Liver (tissue), 9 donors: Measurements from ENCODE around the gene CORO1A. TPM values are rescaled to one million over a fixed set of nuclear protein-coding genes. Genes with fewer than 3 reads are reported as not detected.

Source experiments
- DNase-seq: peaks from one replicate; pipeline ENCODE4 v3.0.0-alpha.2; 2017; ENCODE audit warnings: low spot score
- H3K27ac ChIP-seq, 2 donors: one replicate each; pipeline ENCODE4 v1.7.0; 2013; ENCODE audit warnings: inconsistent platforms in 2 of 2, low read length in 2 of 2, control low read depth in 1 of 2, low read depth in 1 of 2, mild to moderate bottlenecking in 1 of 2
- H3K27me3 ChIP-seq, 4 donors: one replicate each; pipeline versions ENCODE4 v1.6.1 to v1.7.0; 2013; ENCODE audit warnings: low read length in 3 of 4, inconsistent platforms in 1 of 4, mild to moderate bottlenecking in 1 of 4, moderate library complexity in 1 of 4; ENCODE audit not compliant: control insufficient read depth in 4 of 4, insufficient read depth in 4 of 4
- H3K36me3 ChIP-seq, 4 donors: one replicate each; pipeline versions ENCODE4 v1.6.1 to v1.7.0; 2013; ENCODE audit warnings: low read length in 3 of 4, mild to moderate bottlenecking in 3 of 4, low read depth in 1 of 4, moderate library complexity in 1 of 4; ENCODE audit not compliant: control insufficient read depth in 4 of 4, insufficient read depth in 3 of 4
- H3K4me1 ChIP-seq, 4 donors: one replicate each; pipeline versions ENCODE4 v1.6.1 to v1.7.0; 2013; ENCODE audit warnings: low read length in 3 of 4, mild to moderate bottlenecking in 3 of 4, moderate library complexity in 1 of 4; ENCODE audit not compliant: control insufficient read depth in 4 of 4, insufficient read depth in 4 of 4
- H3K4me3 ChIP-seq, 3 donors: one replicate each; pipeline versions ENCODE4 v1.6.1 to v1.7.0; 2013; ENCODE audit warnings: low read length in 3 of 3, control low read depth in 1 of 3, low read depth in 1 of 3, mild to moderate bottlenecking in 1 of 3
- H3K9ac ChIP-seq, 2 donors: one replicate each; pipeline ENCODE4 v1.7.0; 2013; ENCODE audit warnings: low read length in 2 of 2, mild to moderate bottlenecking in 2 of 2, moderate library complexity in 2 of 2, control low read depth in 1 of 2, low read depth in 1 of 2
- H3K9me3 ChIP-seq, 4 donors: one replicate each; pipeline versions ENCODE4 v1.6.1 to v1.7.0; 2013; ENCODE audit warnings: low read length in 3 of 4; ENCODE audit not compliant: control insufficient read depth in 4 of 4
- EGR1 ChIP-seq, 2 donors: IDR thresholded peaks; 2 replicates each; pipeline ENCODE4 v1.6.1; 2016 to 2018; ENCODE audit warnings: antibody characterized with exemption in 2 of 2, low read depth in 2 of 2
- FOXA1 ChIP-seq: IDR thresholded peaks from 2 replicates; pipeline ENCODE4 v1.6.1; 2016; ENCODE audit warnings: antibody characterized with exemption
- FOXA2 ChIP-seq: IDR thresholded peaks from 2 replicates; pipeline ENCODE4 v1.6.1; 2016; ENCODE audit warnings: antibody characterized with exemption
- GABPA ChIP-seq, 2 donors: IDR thresholded peaks in 1 of 2; conservative IDR thresholded peaks in 1 of 2; 2 replicates each; pipeline ENCODE4 v1.6.1; 2016; ENCODE audit warnings: antibody characterized with exemption in 2 of 2, mild to moderate bottlenecking in 1 of 2, moderate library complexity in 1 of 2
- HNF4A ChIP-seq, 2 donors: conservative IDR thresholded peaks; 2 replicates each; pipeline ENCODE4 v1.6.1; 2016; ENCODE audit warnings: antibody characterized with exemption in 2 of 2, mild to moderate bottlenecking in 2 of 2
- NR2F2 ChIP-seq: IDR thresholded peaks from 2 replicates; pipeline ENCODE4 v1.6.1; 2016; ENCODE audit warnings: antibody characterized with exemption
- RAD21 ChIP-seq, 2 donors: IDR thresholded peaks; 2 replicates each; pipeline ENCODE4 v1.6.1; 2016; ENCODE audit warnings: antibody characterized with exemption in 2 of 2, mild to moderate bottlenecking in 2 of 2
- RXRA ChIP-seq, 2 donors: IDR thresholded peaks; 2 replicates each; pipeline ENCODE4 v1.6.1; 2017 to 2018; ENCODE audit warnings: antibody characterized with exemption in 2 of 2, mild to moderate bottlenecking in 1 of 2
- SP1 ChIP-seq: IDR thresholded peaks from 2 replicates; pipeline ENCODE4 v1.6.1; 2018; ENCODE audit warnings: antibody characterized with exemption, mild to moderate bottlenecking
- YY1 ChIP-seq: IDR thresholded peaks from 2 replicates; pipeline ENCODE4 v1.6.1; 2016; ENCODE audit warnings: antibody characterized with exemption, mild to moderate bottlenecking
- WGBS: extraction: QIAGEN DNeasy Blood & Tissue Kit; methylation state at CpG from one replicate; pipeline ENCODE4 v1.1.7; 2013; 5-methylcytosine and 5-hydroxymethylcytosine counted together
- polyA plus RNA-seq, 2 donors: library from polyadenylated mRNA; stranded (reverse) in 1 of 2; unstranded in 1 of 2; fragments of 200-250 nt in 1 of 2; fragments of >200 nt in 1 of 2; fragmentation: Nextera tagmentation in 1 of 2; extraction: Ambion mirVana in 1 of 2; gene quantifications; one replicate each; pipeline versions ENCODE4 v1.2.1 to v1.2.3, GENCODE V29; 2013 to 2015
- total RNA-seq, 2 donors: library from RNA; depleted of rRNA; stranded (reverse); fragments of >200 nt; gene quantifications; one replicate each; pipeline ENCODE4 v1.2.3, GENCODE V29; 2014
- TF ChIP-seq, protein P1 (sequence below): IDR thresholded peaks from 2 replicates; pipeline ENCODE4 v1.6.1; 2016; ENCODE audit warnings: antibody characterized with exemption, mild to moderate bottlenecking
- TF ChIP-seq, protein P2 (sequence below): IDR thresholded peaks from 2 replicates; pipeline ENCODE4 v1.6.1; 2016; ENCODE audit warnings: antibody characterized with exemption
- TF ChIP-seq, protein P3 (sequence below): fragments of 150-350 bp; IDR thresholded peaks from 2 replicates; pipeline ENCODE4 v1.5.1; 2017; ENCODE audit warnings: improper control_type of control experiment, low read depth, low read length; ENCODE audit not compliant: missing input control
- TF ChIP-seq, protein P4 (sequence below): IDR thresholded peaks from 2 replicates; pipeline ENCODE4 v1.6.1; 2016; ENCODE audit warnings: antibody characterized with exemption
- donor health status: healthy.
- donor health status: healthy.
- donor health status: healthy.
- donor health status: healthy.
- donor health status: healthy.

Gene CORO1A
- total and polyA plus RNA-seq, 4 donors = 6.0 to 26.7 (median 14.7) TPM

GRCh38 chr16:30157214-30157613, 26.2 kb upstream of the CORO1A start:
- H3K27me3 ChIP-seq = no peaks in the 10 kb centered on the region
- no peaks in the 10 kb centered on the region for H3K9me3 ChIP-seq
- H3K4me3 ChIP-seq = no peak overlapping the region
- WGBS = 82% methylated on average over 1 of the region's 1 CpG
- TF ChIP-seq FOXA2 (no peak), RXRA (IDR thresholded peaks at IDR 0.05) (no peak), FOXA1 (no peak), NR2F2 (no peak)
- TF ChIP-seq, protein P1, sequence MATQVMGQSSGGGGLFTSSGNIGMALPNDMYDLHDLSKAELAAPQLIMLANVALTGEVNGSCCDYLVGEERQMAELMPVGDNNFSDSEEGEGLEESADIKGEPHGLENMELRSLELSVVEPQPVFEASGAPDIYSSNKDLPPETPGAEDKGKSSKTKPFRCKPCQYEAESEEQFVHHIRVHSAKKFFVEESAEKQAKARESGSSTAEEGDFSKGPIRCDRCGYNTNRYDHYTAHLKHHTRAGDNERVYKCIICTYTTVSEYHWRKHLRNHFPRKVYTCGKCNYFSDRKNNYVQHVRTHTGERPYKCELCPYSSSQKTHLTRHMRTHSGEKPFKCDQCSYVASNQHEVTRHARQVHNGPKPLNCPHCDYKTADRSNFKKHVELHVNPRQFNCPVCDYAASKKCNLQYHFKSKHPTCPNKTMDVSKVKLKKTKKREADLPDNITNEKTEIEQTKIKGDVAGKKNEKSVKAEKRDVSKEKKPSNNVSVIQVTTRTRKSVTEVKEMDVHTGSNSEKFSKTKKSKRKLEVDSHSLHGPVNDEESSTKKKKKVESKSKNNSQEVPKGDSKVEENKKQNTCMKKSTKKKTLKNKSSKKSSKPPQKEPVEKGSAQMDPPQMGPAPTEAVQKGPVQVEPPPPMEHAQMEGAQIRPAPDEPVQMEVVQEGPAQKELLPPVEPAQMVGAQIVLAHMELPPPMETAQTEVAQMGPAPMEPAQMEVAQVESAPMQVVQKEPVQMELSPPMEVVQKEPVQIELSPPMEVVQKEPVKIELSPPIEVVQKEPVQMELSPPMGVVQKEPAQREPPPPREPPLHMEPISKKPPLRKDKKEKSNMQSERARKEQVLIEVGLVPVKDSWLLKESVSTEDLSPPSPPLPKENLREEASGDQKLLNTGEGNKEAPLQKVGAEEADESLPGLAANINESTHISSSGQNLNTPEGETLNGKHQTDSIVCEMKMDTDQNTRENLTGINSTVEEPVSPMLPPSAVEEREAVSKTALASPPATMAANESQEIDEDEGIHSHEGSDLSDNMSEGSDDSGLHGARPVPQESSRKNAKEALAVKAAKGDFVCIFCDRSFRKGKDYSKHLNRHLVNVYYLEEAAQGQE = no peak
- TF ChIP-seq, protein P2, sequence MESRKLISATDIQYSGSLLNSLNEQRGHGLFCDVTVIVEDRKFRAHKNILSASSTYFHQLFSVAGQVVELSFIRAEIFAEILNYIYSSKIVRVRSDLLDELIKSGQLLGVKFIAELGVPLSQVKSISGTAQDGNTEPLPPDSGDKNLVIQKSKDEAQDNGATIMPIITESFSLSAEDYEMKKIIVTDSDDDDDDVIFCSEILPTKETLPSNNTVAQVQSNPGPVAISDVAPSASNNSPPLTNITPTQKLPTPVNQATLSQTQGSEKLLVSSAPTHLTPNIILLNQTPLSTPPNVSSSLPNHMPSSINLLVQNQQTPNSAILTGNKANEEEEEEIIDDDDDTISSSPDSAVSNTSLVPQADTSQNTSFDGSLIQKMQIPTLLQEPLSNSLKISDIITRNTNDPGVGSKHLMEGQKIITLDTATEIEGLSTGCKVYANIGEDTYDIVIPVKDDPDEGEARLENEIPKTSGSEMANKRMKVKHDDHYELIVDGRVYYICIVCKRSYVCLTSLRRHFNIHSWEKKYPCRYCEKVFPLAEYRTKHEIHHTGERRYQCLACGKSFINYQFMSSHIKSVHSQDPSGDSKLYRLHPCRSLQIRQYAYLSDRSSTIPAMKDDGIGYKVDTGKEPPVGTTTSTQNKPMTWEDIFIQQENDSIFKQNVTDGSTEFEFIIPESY = no peak
- DNase-seq = no peak
- H3K9ac ChIP-seq = no peak overlapping the region
- no peak overlapping the region for H3K27ac ChIP-seq
- no peaks in the 10 kb centered on the region for H3K36me3 ChIP-seq
- H3K4me1 ChIP-seq = no peaks in the 10 kb centered on the region

DNA sequence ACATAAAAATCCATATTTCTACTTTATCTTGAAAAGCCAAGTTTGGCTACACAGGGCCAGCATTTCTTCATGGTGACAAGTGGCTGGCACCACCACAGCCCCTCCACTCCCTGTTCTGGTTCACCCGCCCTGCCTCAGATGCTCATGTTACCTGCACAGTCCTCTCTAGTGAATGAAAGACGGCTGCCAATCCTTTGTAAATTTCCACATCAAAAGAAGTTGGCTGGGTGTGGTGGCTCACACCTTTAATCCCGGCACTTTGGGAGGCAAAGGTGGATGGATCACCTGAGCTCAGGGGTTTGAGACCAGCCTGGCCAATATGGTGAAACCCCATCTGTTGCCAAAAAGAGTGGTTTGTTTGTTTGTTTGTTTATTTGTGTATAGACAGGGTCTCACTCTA, 19.9 kb upstream of the CORO1A start:
- 90% methylated on average over 3 of the region's 3 CpGs for WGBS
- DNase-seq = no peak
- Histone ChIP-seq H3K36me3 (no peaks in the 10 kb centered on the region), H3K9ac (no peak overlapping the region), H3K4me3 (no peak overlapping the region), H3K9me3 (no peaks in the 10 kb centered on the region), H3K27ac (no peak overlapping the region), H3K4me1 (no peaks in the 10 kb centered on the region), H3K27me3 (no peaks in the 10 kb centered on the region)
- TF ChIP-seq FOXA2 (no peak), GABPA (IDR thresholded peaks at IDR 0.05 in 1 of 2, conservative IDR thresholded peaks at IDR 0.05 in 1 of 2) (no peak), FOXA1 (no peak), HNF4A (conservative IDR thresholded peaks at IDR 0.05) (no peak), SP1 (no peak), EGR1 (IDR thresholded peaks at IDR 0.05; ENCODE audit: low read depth in 2 of 2) (no peak), RAD21 (IDR thresholded peaks at IDR 0.05) (no peak), YY1 (no peak)
- TF ChIP-seq, protein P3, sequence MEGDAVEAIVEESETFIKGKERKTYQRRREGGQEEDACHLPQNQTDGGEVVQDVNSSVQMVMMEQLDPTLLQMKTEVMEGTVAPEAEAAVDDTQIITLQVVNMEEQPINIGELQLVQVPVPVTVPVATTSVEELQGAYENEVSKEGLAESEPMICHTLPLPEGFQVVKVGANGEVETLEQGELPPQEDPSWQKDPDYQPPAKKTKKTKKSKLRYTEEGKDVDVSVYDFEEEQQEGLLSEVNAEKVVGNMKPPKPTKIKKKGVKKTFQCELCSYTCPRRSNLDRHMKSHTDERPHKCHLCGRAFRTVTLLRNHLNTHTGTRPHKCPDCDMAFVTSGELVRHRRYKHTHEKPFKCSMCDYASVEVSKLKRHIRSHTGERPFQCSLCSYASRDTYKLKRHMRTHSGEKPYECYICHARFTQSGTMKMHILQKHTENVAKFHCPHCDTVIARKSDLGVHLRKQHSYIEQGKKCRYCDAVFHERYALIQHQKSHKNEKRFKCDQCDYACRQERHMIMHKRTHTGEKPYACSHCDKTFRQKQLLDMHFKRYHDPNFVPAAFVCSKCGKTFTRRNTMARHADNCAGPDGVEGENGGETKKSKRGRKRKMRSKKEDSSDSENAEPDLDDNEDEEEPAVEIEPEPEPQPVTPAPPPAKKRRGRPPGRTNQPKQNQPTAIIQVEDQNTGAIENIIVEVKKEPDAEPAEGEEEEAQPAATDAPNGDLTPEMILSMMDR = no peak
- TF ChIP-seq, protein P4, sequence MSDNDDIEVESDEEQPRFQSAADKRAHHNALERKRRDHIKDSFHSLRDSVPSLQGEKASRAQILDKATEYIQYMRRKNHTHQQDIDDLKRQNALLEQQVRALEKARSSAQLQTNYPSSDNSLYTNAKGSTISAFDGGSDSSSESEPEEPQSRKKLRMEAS = no peak
